Subcutaneous adipose tissue (tissue), 4 donors: ENCODE data around the gene BANP. TPM values are rescaled to one million over a fixed set of nuclear protein-coding genes. Genes with fewer than 3 reads are reported as not detected.

Source experiments
- CTCF ChIP-seq: fragments of 450-650 bp; IDR thresholded peaks from one replicate; pipeline ENCODE4 v1.5.1; 2016; ENCODE audit warnings: low read depth, mild to moderate bottlenecking, control low read depth, antibody characterized with exemption, moderate library complexity
- total RNA-seq, 4 donors: library from RNA; depleted of rRNA; stranded (reverse); fragments of >200 nt; gene quantifications; one replicate each; pipeline ENCODE4 v1.1.0, GENCODE V29; 2016

Gene BANP
- total RNA-seq, 4 donors from 2014 or later: 12.9 to 21.1 (median 16.9) TPM

- no peak for TF ChIP-seq CTCF
Measured at GRCh38 chr16:88061346-88062110, 110.3 kb downstream of the BANP start.

GRCh38 chr16:88062341-88063210 is 111.3 kb downstream of the BANP start:
- TF ChIP-seq CTCF: no peak

- TF ChIP-seq CTCF: no peak
Measured at GRCh38 chr16:88063211-88063773, 112.1 kb downstream of the BANP start.

GRCh38 chr16:88064011-88064888 is 113.0 kb downstream of the BANP start:
- TF ChIP-seq CTCF: no peak

GRCh38 chr16:88064889-88065746 is 113.9 kb downstream of the BANP start:
- no peak for TF ChIP-seq CTCF

- no peak for TF ChIP-seq CTCF
Measured at GRCh38 chr16:88065747-88066142, 114.5 kb downstream of the BANP start.
